ENCODE results near the gene RNFT2.
"Not testable (repeated sequence)": the region's sequence is repeated elsewhere in the genome, so short reads cannot be mapped to it uniquely, and the experiment has no call there.

The RNFT2 gene

GRCh38 chr12:116802018-116802417, 63.9 kb downstream of the RNFT2 start:
- Histone ChIP-seq H3K36me3 (ENCODE audit: control insufficient read depth, insufficient read depth, low read length, severe bottlenecking) (no peaks in the 10 kb centered on the region), H3K9ac (ENCODE audit: low read length) (no peak overlapping the region), H3K9me3 (ENCODE audit: control insufficient read depth, low read length) (peaks cover 8% of the 10 kb centered on the region), H3K27me3 (replicated peaks; ENCODE audit: control insufficient read depth, insufficient read depth, low read length) (peaks cover 9% of the 10 kb centered on the region), H3K4me3 (ENCODE audit: low read length) (no peak overlapping the region), H3K4me1 (ENCODE audit: control insufficient read depth, insufficient read depth, low read length) (no peaks in the 10 kb centered on the region)
- no peak for DNase-seq (ENCODE audit: low read depth)

GRCh38 chr12:116803013-116803736, 65.1 kb downstream of the RNFT2 start:
- Histone ChIP-seq H3K36me3 (ENCODE audit: control insufficient read depth, insufficient read depth, low read length, severe bottlenecking) (no peaks in the 10 kb centered on the region), H3K4me3 (ENCODE audit: low read length) (no peak overlapping the region), H3K9ac (ENCODE audit: low read length) (no peak overlapping the region), H3K4me1 (ENCODE audit: control insufficient read depth, insufficient read depth, low read length) (no peaks in the 10 kb centered on the region), H3K27me3 (replicated peaks; ENCODE audit: control insufficient read depth, insufficient read depth, low read length) (peaks cover 4% of the 10 kb centered on the region), H3K9me3 (ENCODE audit: control insufficient read depth, low read length) (peaks cover 8% of the 10 kb centered on the region)
- no peak for DNase-seq (ENCODE audit: low read depth)

GRCh38 chr12:116804051-116804450, 65.9 kb downstream of the RNFT2 start:
- Histone ChIP-seq H3K9ac (ENCODE audit: low read length) (no peak overlapping the region), H3K36me3 (ENCODE audit: control insufficient read depth, insufficient read depth, low read length, severe bottlenecking) (no peaks in the 10 kb centered on the region), H3K27me3 (replicated peaks; ENCODE audit: control insufficient read depth, insufficient read depth, low read length) (peaks cover 4% of the 10 kb centered on the region), H3K4me1 (ENCODE audit: control insufficient read depth, insufficient read depth, low read length) (no peaks in the 10 kb centered on the region), H3K9me3 (ENCODE audit: control insufficient read depth, low read length) (peaks cover 3% of the 10 kb centered on the region), H3K4me3 (ENCODE audit: low read length) (no peak overlapping the region)
- DNase-seq (ENCODE audit: low read depth), result no peak

GRCh38 chr12:116806845-116807440, 68.8 kb downstream of the RNFT2 start:
- Histone ChIP-seq H3K27me3 (replicated peaks; ENCODE audit: control insufficient read depth, insufficient read depth, low read length) (peaks cover 4% of the 10 kb centered on the region), H3K9ac (ENCODE audit: low read length) (no peak overlapping the region), H3K9me3 (ENCODE audit: control insufficient read depth, low read length) (no peaks in the 10 kb centered on the region), H3K36me3 (ENCODE audit: control insufficient read depth, insufficient read depth, low read length, severe bottlenecking) (no peaks in the 10 kb centered on the region), H3K4me1 (ENCODE audit: control insufficient read depth, insufficient read depth, low read length) (no peaks in the 10 kb centered on the region), H3K4me3 (ENCODE audit: low read length) (no peak overlapping the region)
- no peak for DNase-seq (ENCODE audit: low read depth)

- no peaks in the 10 kb centered on the region for H3K4me1 ChIP-seq (ENCODE audit: control insufficient read depth, insufficient read depth, low read length)
- no peaks in the 10 kb centered on the region for H3K36me3 ChIP-seq (ENCODE audit: control insufficient read depth, insufficient read depth, low read length, severe bottlenecking)
- no peak overlapping the region for H3K4me3 ChIP-seq (ENCODE audit: low read length)
- H3K9me3 ChIP-seq (ENCODE audit: control insufficient read depth, low read length), result no peaks in the 10 kb centered on the region
- H3K27me3 ChIP-seq (replicated peaks; ENCODE audit: control insufficient read depth, insufficient read depth, low read length), result peaks cover 4% of the 10 kb centered on the region
- no peak overlapping the region for H3K9ac ChIP-seq (ENCODE audit: low read length)
- no peak for DNase-seq (ENCODE audit: low read depth)
Measured at GRCh38 chr12:116807546-116807945, 69.4 kb downstream of the RNFT2 start.

- H3K4me3 ChIP-seq (ENCODE audit: low read length), result no peak overlapping the region
- no peaks in the 10 kb centered on the region for H3K36me3 ChIP-seq (ENCODE audit: control insufficient read depth, insufficient read depth, low read length, severe bottlenecking)
- H3K9me3 ChIP-seq (ENCODE audit: control insufficient read depth, low read length), result no peaks in the 10 kb centered on the region
- H3K9ac ChIP-seq (ENCODE audit: low read length), result no peak overlapping the region
- H3K4me1 ChIP-seq (ENCODE audit: control insufficient read depth, insufficient read depth, low read length), result no peaks in the 10 kb centered on the region
- peaks cover 4% of the 10 kb centered on the region for H3K27me3 ChIP-seq (replicated peaks; ENCODE audit: control insufficient read depth, insufficient read depth, low read length)
- DNase-seq (ENCODE audit: low read depth), result no peak
Measured at GRCh38 chr12:116808113-116809105, 70.3 kb downstream of the RNFT2 start.

- no peak for DNase-seq (ENCODE audit: low read depth)
- Histone ChIP-seq H3K9ac (ENCODE audit: low read length) (no peak overlapping the region), H3K36me3 (ENCODE audit: control insufficient read depth, insufficient read depth, low read length, severe bottlenecking) (no peaks in the 10 kb centered on the region), H3K4me1 (ENCODE audit: control insufficient read depth, insufficient read depth, low read length) (no peaks in the 10 kb centered on the region), H3K4me3 (ENCODE audit: low read length) (no peak overlapping the region), H3K9me3 (ENCODE audit: control insufficient read depth, low read length) (no peaks in the 10 kb centered on the region), H3K27me3 (replicated peaks; ENCODE audit: control insufficient read depth, insufficient read depth, low read length) (no peaks in the 10 kb centered on the region)
Measured at GRCh38 chr12:116812238-116812637, 74.1 kb downstream of the RNFT2 start.

- H3K9me3 ChIP-seq (ENCODE audit: control insufficient read depth, low read length), result no peaks in the 10 kb centered on the region
- H3K36me3 ChIP-seq (ENCODE audit: control insufficient read depth, insufficient read depth, low read length, severe bottlenecking), result no peaks in the 10 kb centered on the region
- no peaks in the 10 kb centered on the region for H3K27me3 ChIP-seq (replicated peaks; ENCODE audit: control insufficient read depth, insufficient read depth, low read length)
- H3K4me3 ChIP-seq (ENCODE audit: low read length), result no peak overlapping the region
- no peak overlapping the region for H3K9ac ChIP-seq (ENCODE audit: low read length)
- peaks cover 6% of the 10 kb centered on the region for H3K4me1 ChIP-seq (ENCODE audit: control insufficient read depth, insufficient read depth, low read length)
- DNase-seq (ENCODE audit: low read depth), result no peak
Measured at GRCh38 chr12:116813271-116814041, 75.3 kb downstream of the RNFT2 start.

GRCh38 chr12:116814766-116815165, 76.7 kb downstream of the RNFT2 start:
- H3K9ac ChIP-seq (ENCODE audit: low read length); H3K36me3 ChIP-seq (ENCODE audit: control insufficient read depth, insufficient read depth, low read length, severe bottlenecking); H3K9me3 ChIP-seq (ENCODE audit: control insufficient read depth, low read length); DNase-seq (ENCODE audit: low read depth); H3K4me3 ChIP-seq (ENCODE audit: low read length); H3K27me3 ChIP-seq (replicated peaks; ENCODE audit: control insufficient read depth, insufficient read depth, low read length): not testable (repeated sequence)
- H3K4me1 ChIP-seq (ENCODE audit: control insufficient read depth, insufficient read depth, low read length), result peaks cover 12% of the 10 kb centered on the region

- no peaks in the 10 kb centered on the region for H3K9me3 ChIP-seq (ENCODE audit: control insufficient read depth, low read length)
- peak; percentile 4 for DNase-seq (ENCODE audit: low read depth)
Measured at GRCh38 chr12:116818341-116818856, 80.3 kb downstream of the RNFT2 start.

More at GRCh38 chr12:116818341-116818856, 80.3 kb downstream of the RNFT2 start:
- Histone ChIP-seq H3K27me3 (replicated peaks; ENCODE audit: control insufficient read depth, insufficient read depth, low read length) (no peaks in the 10 kb centered on the region), H3K36me3 (ENCODE audit: control insufficient read depth, insufficient read depth, low read length, severe bottlenecking) (no peaks in the 10 kb centered on the region), H3K4me3 (ENCODE audit: low read length) (peak overlapping the region; percentile 96), H3K4me1 (ENCODE audit: control insufficient read depth, insufficient read depth, low read length) (peaks cover 12% of the 10 kb centered on the region), H3K9ac (ENCODE audit: low read length) (peak overlapping the region; percentile 98)

Data from adipocyte (in vitro differentiated cells).